GM13976 (cell line): ENCODE measurements around the gene EIF2B4.
"Not testable (repeated sequence)": the region's sequence is repeated elsewhere in the genome, so short reads cannot be mapped to it uniquely, and the experiment has no call there.

Experiments used
- DNase-seq: peaks from one replicate; pipeline ENCODE4 v3.0.0; 2012; ENCODE audit warnings: low spot score
- CTCF ChIP-seq: IDR thresholded peaks from 2 replicates; pipeline ENCODE4 v1.5.1; 2012; ENCODE audit warnings: borderline replicate concordance, mild to moderate bottlenecking; ENCODE audit not compliant: insufficient read depth; ENCODE audit errors: extremely low read depth, missing control alignments, control extremely low read depth
- in situ Hi-C: fragments of 300-500 bp; cut with MboI; formaldehyde crosslinking; loops from one replicate; pipeline ENCODE4 v1.12.0; 2022; ENCODE audit warnings: low sequenced_read_pairs, mixed read lengths, inconsistent platforms; ENCODE audit not compliant: unreplicated experiment

EIF2B4 gene

GRCh38 chr2:27353762-27354596, 16.2 kb downstream of the EIF2B4 start:
- DNase-seq: no peak
- in situ Hi-C loops: no loop called here
- TF ChIP-seq CTCF: no peak

- in situ Hi-C loops, DNase-seq: not testable (repeated sequence)
These were observed 16.8 kb downstream of the EIF2B4 start for GRCh38 chr2:27353386-27353761.

- DNase-seq: no peak
- no peak for TF ChIP-seq CTCF
- in situ Hi-C loops: no loop called here
These were observed 18.1 kb downstream of the EIF2B4 start for GRCh38 chr2:27351802-27352598.

- in situ Hi-C loops: no loop called here
- no peak for DNase-seq
- no peak for TF ChIP-seq CTCF
These were observed 19.9 kb downstream of the EIF2B4 start for GRCh38 chr2:27350106-27350693.

GRCh38 chr2:27347641-27348040, 22.5 kb downstream of the EIF2B4 start:
- in situ Hi-C loops: no loop called here

GRCh38 chr2:27336173-27336572, 34.0 kb downstream of the EIF2B4 start:
- in situ Hi-C loops: no loop called here

More at GRCh38 chr2:27347641-27348040, 22.5 kb downstream of the EIF2B4 start:
- no peak for TF ChIP-seq CTCF
- DNase-seq: no peak

More at GRCh38 chr2:27336173-27336572, 34.0 kb downstream of the EIF2B4 start:
- no peak for TF ChIP-seq CTCF
- DNase-seq: no peak
